Neural cell (in vitro differentiated cells): ENCODE measurements around the gene LKAAEAR1. TPM values are rescaled to one million over a fixed set of nuclear protein-coding genes. Genes with fewer than 3 reads are reported as not detected.

ENCODE experiments used
- H2AFZ ChIP-seq: fragments of 200-600, 300-800 bp; sonication (generic), shearing (Covaris generic); 2 replicates; pipeline ENCODE4 v1.6.0; 2014; ENCODE audit warnings: low read depth, mild to moderate bottlenecking, antibody characterized with exemption, low read length, moderate library complexity
- H3F3A ChIP-seq: fragments of 200-600 bp; shearing (Covaris generic); 2 replicates; pipeline ENCODE4 v1.6.1; 2016; ENCODE audit warnings: mild to moderate bottlenecking, moderate library complexity, mixed read lengths, antibody characterized with exemption, low read length; ENCODE audit not compliant: insufficient read depth, poor library complexity, severe bottlenecking
- H3K27ac ChIP-seq: fragments of 200-600, 300-800 bp; sonication (generic), shearing (Covaris generic); 2 replicates; pipeline ENCODE4 v1.5.1; 2014; ENCODE audit warnings: mild to moderate bottlenecking, low read length, moderate library complexity
- H3K27me3 ChIP-seq: fragments of 300-800, 200-600 bp; sonication (generic), shearing (Covaris generic); 2 replicates; pipeline ENCODE4 v1.6.0; 2014; ENCODE audit warnings: mild to moderate bottlenecking, low read depth, low read length, moderate library complexity; ENCODE audit not compliant: insufficient read depth
- H3K36me3 ChIP-seq: fragments of 300-800, 200-600 bp; sonication (generic), shearing (Covaris generic); 2 replicates; pipeline ENCODE4 v1.5.1; 2014; ENCODE audit warnings: mild to moderate bottlenecking, antibody characterized with exemption, low read length, moderate library complexity; ENCODE audit not compliant: insufficient read depth
- H3K4me2 ChIP-seq: fragments of 300-800, 200-600 bp; sonication (generic), shearing (Covaris generic); 2 replicates; pipeline ENCODE4 v1.6.0; 2014; ENCODE audit warnings: mild to moderate bottlenecking, low read length
- H3K4me3 ChIP-seq: fragments of 300-800, 200-600 bp; sonication (generic), shearing (Covaris generic); 2 replicates; pipeline ENCODE4 v1.5.1; 2014; ENCODE audit warnings: mild to moderate bottlenecking, low read length, moderate library complexity
- H3K79me2 ChIP-seq: fragments of 200-600 bp; shearing (Covaris generic); replicated peaks from 2 replicates; pipeline ENCODE4 v1.6.0; 2014; ENCODE audit warnings: mild to moderate bottlenecking, low read length, moderate library complexity; ENCODE audit not compliant: insufficient read depth
- H3K9ac ChIP-seq: fragments of 300-800, 200-600 bp; sonication (generic), shearing (Covaris generic); 2 replicates; pipeline ENCODE4 v1.6.1; 2016; ENCODE audit warnings: mild to moderate bottlenecking, low read length, mixed read lengths
- H3K9me2 ChIP-seq: fragments of 200-600 bp; shearing (Covaris generic); 2 replicates; pipeline ENCODE4 v1.6.1; 2016; ENCODE audit warnings: mild to moderate bottlenecking, low read length, mixed read lengths; ENCODE audit not compliant: insufficient read depth
- H3K9me3 ChIP-seq: fragments of 200-600, 300-800 bp; sonication (generic), shearing (Covaris generic); 2 replicates; pipeline ENCODE4 v1.6.1; 2016; ENCODE audit warnings: mild to moderate bottlenecking, mixed run types, low read length, moderate library complexity, mixed read lengths
- H4K20me1 ChIP-seq: fragments of 200-600 bp; shearing (Covaris generic); 2 replicates; pipeline ENCODE4 v1.6.1; 2016; ENCODE audit warnings: mild to moderate bottlenecking, mixed run types; ENCODE audit not compliant: insufficient read depth
- EP300 ChIP-seq: fragments of 450-650 bp; conservative IDR thresholded peaks from 2 replicates; pipeline ENCODE4 v1.6.1; 2014; ENCODE audit warnings: antibody characterized with exemption, mild to moderate bottlenecking, moderate library complexity; ENCODE audit not compliant: poor library complexity, severe bottlenecking
- EZH2 ChIP-seq: fragments of 200-600, 300-800 bp; shearing (Covaris generic), sonication (generic); IDR thresholded peaks from 2 replicates; pipeline ENCODE4 v1.6.1; 2014; ENCODE audit warnings: antibody characterized with exemption, low read length, borderline replicate concordance, mild to moderate bottlenecking; ENCODE audit not compliant: insufficient read depth, poor library complexity, severe bottlenecking
- MXI1 ChIP-seq: fragments of 450-650 bp; conservative IDR thresholded peaks from 2 replicates; pipeline ENCODE4 v1.6.1; 2014; ENCODE audit warnings: antibody characterized with exemption, mild to moderate bottlenecking; ENCODE audit not compliant: poor library complexity, severe bottlenecking
- POLR2AphosphoS5 ChIP-seq: IDR thresholded peaks from 2 replicates; pipeline ENCODE4 v1.6.1; 2012
- RAD21 ChIP-seq: fragments of 450-650 bp; conservative IDR thresholded peaks from 2 replicates; pipeline ENCODE4 v1.6.1; 2014; ENCODE audit warnings: antibody characterized with exemption, mild to moderate bottlenecking, moderate library complexity
- REST ChIP-seq: IDR thresholded peaks from 2 replicates; pipeline ENCODE4 v1.6.1; 2012; ENCODE audit warnings: borderline replicate concordance
- SMC3 ChIP-seq: fragments of 450-650 bp; conservative IDR thresholded peaks from 2 replicates; pipeline ENCODE4 v1.6.1; 2014; ENCODE audit warnings: antibody characterized with exemption, mild to moderate bottlenecking, moderate library complexity; ENCODE audit not compliant: poor library complexity
- TAF1 ChIP-seq: IDR thresholded peaks from 2 replicates; pipeline ENCODE4 v1.6.1; 2012; ENCODE audit warnings: low read depth
- polyA plus RNA-seq: library from polyadenylated mRNA; depleted of rRNA; stranded (reverse); fragments of >200 nt; gene quantifications from 2 replicates; pipeline ENCODE4 v1.2.3, GENCODE V29; 2014
- TF ChIP-seq, protein P1 (sequence below): fragments of 450-650 bp; IDR thresholded peaks from 2 replicates; pipeline ENCODE4 v1.5.1; 2014; ENCODE audit warnings: antibody characterized with exemption, mild to moderate bottlenecking, moderate library complexity; ENCODE audit not compliant: poor library complexity, severe bottlenecking

LKAAEAR1 gene
- polyA plus RNA-seq, 1 donor from 2014 or later, result 9.3 TPM

- no peak overlapping the region for H3K27ac ChIP-seq
- H2AFZ ChIP-seq, result no peak overlapping the region
- TF ChIP-seq EP300, result no peak
- TF ChIP-seq MXI1, result no peak
- TF ChIP-seq RAD21, result no peak
- no peak for TF ChIP-seq SMC3
- no peak for TF ChIP-seq REST
- TF ChIP-seq TAF1, result no peak
- TF ChIP-seq, protein P1, sequence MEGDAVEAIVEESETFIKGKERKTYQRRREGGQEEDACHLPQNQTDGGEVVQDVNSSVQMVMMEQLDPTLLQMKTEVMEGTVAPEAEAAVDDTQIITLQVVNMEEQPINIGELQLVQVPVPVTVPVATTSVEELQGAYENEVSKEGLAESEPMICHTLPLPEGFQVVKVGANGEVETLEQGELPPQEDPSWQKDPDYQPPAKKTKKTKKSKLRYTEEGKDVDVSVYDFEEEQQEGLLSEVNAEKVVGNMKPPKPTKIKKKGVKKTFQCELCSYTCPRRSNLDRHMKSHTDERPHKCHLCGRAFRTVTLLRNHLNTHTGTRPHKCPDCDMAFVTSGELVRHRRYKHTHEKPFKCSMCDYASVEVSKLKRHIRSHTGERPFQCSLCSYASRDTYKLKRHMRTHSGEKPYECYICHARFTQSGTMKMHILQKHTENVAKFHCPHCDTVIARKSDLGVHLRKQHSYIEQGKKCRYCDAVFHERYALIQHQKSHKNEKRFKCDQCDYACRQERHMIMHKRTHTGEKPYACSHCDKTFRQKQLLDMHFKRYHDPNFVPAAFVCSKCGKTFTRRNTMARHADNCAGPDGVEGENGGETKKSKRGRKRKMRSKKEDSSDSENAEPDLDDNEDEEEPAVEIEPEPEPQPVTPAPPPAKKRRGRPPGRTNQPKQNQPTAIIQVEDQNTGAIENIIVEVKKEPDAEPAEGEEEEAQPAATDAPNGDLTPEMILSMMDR, result no peak
- no peak for TF ChIP-seq POLR2AphosphoS5
- TF ChIP-seq EZH2, result no peak
- no peaks in the 10 kb centered on the region for H3F3A ChIP-seq
- H3K79me2 ChIP-seq, result no peaks in the 10 kb centered on the region
- no peak overlapping the region for H3K4me2 ChIP-seq
- no peaks in the 10 kb centered on the region for H3K27me3 ChIP-seq
- no peaks in the 10 kb centered on the region for H3K36me3 ChIP-seq
- no peak overlapping the region for H3K9ac ChIP-seq
- no peak overlapping the region for H3K4me3 ChIP-seq
- H3K9me3 ChIP-seq, result no peaks in the 10 kb centered on the region
- H3K9me2 ChIP-seq, result no peaks in the 10 kb centered on the region
- no peaks in the 10 kb centered on the region for H4K20me1 ChIP-seq
Observed at GRCh38 chr20:64114356-64114971, 30.3 kb upstream of the LKAAEAR1 start.

GRCh38 chr20:64113796-64114355 lies 29.7 kb upstream of the LKAAEAR1 start:
- Histone ChIP-seq H4K20me1 (no peaks in the 10 kb centered on the region), H2AFZ (no peak overlapping the region), H3K36me3 (no peaks in the 10 kb centered on the region), H3K9me2 (no peaks in the 10 kb centered on the region), H3K27me3 (no peaks in the 10 kb centered on the region), H3K27ac (no peak overlapping the region), H3K9ac (no peak overlapping the region), H3K79me2 (no peaks in the 10 kb centered on the region), H3K9me3 (no peaks in the 10 kb centered on the region), H3K4me3 (no peak overlapping the region), H3K4me2 (no peak overlapping the region), H3F3A (no peaks in the 10 kb centered on the region)
- TF ChIP-seq, protein P1, result no peak
- TF ChIP-seq EZH2 (no peak), REST (no peak), POLR2AphosphoS5 (no peak)
